ENCODE data around the gene IQSEC2.

The IQSEC2 gene

GRCh38 chrX:53242310-53242709 is 39.1 kb downstream of the IQSEC2 start:
- no peak for TF ChIP-seq JUND (IDR thresholded peaks at IDR 0.05; ENCODE audit: low read depth)
- DNase-seq (ENCODE audit: low read depth in 1 of 2, low spot score in 1 of 2), result no peak
- in situ Hi-C loops (cut with HindIII; ENCODE audit: low pct_unique_long_range_greater_than_20kb, low sequenced_read_pairs), result no loop called here

- in situ Hi-C loops (cut with HindIII; ENCODE audit: low pct_unique_long_range_greater_than_20kb, low sequenced_read_pairs), result no loop called here
- TF ChIP-seq JUND (IDR thresholded peaks at IDR 0.05; ENCODE audit: low read depth), result no peak
- DNase-seq (ENCODE audit: low read depth in 1 of 2, low spot score in 1 of 2), result no peak
Measured at GRCh38 chrX:53241558-53241957, 39.8 kb downstream of the IQSEC2 start.

- in situ Hi-C loops (cut with HindIII; ENCODE audit: low pct_unique_long_range_greater_than_20kb, low sequenced_read_pairs), result no loop called here
- peak; percentile 14 to 21 for DNase-seq (ENCODE audit: low read depth in 1 of 2, low spot score in 1 of 2)
- no peak for TF ChIP-seq JUND (IDR thresholded peaks at IDR 0.05; ENCODE audit: low read depth)
Measured at GRCh38 chrX:53239474-53239873, 41.9 kb downstream of the IQSEC2 start.

- in situ Hi-C loops (cut with HindIII; ENCODE audit: low pct_unique_long_range_greater_than_20kb, low sequenced_read_pairs), result no loop called here
- TF ChIP-seq JUND (IDR thresholded peaks at IDR 0.05; ENCODE audit: low read depth), result no peak
- DNase-seq (ENCODE audit: low read depth in 1 of 2, low spot score in 1 of 2), result no peak
Measured at GRCh38 chrX:53237056-53237455, 44.3 kb downstream of the IQSEC2 start.

GRCh38 chrX:53236025-53236679 is 45.2 kb downstream of the IQSEC2 start:
- no peak for TF ChIP-seq JUND (IDR thresholded peaks at IDR 0.05; ENCODE audit: low read depth)
- DNase-seq (ENCODE audit: low read depth in 1 of 2, low spot score in 1 of 2), result no peak
- in situ Hi-C loops (cut with HindIII; ENCODE audit: low pct_unique_long_range_greater_than_20kb, low sequenced_read_pairs), result no loop called here

- DNase-seq (ENCODE audit: low read depth in 1 of 2, low spot score in 1 of 2), result no peak
- in situ Hi-C loops (cut with HindIII; ENCODE audit: low pct_unique_long_range_greater_than_20kb, low sequenced_read_pairs), result no loop called here
- TF ChIP-seq JUND (IDR thresholded peaks at IDR 0.05; ENCODE audit: low read depth), result no peak
Measured at GRCh38 chrX:53235566-53235965, 45.8 kb downstream of the IQSEC2 start.

GRCh38 chrX:53234484-53234883 is 46.9 kb downstream of the IQSEC2 start:
- in situ Hi-C loops (cut with HindIII; ENCODE audit: low pct_unique_long_range_greater_than_20kb, low sequenced_read_pairs), result no loop called here
- TF ChIP-seq JUND (IDR thresholded peaks at IDR 0.05; ENCODE audit: low read depth), result no peak
- DNase-seq (ENCODE audit: low read depth in 1 of 2, low spot score in 1 of 2), result no peak

- no peak for DNase-seq (ENCODE audit: low read depth in 1 of 2, low spot score in 1 of 2)
- in situ Hi-C loops (cut with HindIII; ENCODE audit: low pct_unique_long_range_greater_than_20kb, low sequenced_read_pairs), result no loop called here
- TF ChIP-seq JUND (IDR thresholded peaks at IDR 0.05; ENCODE audit: low read depth), result no peak
Measured at GRCh38 chrX:53233536-53233935, 47.8 kb downstream of the IQSEC2 start.

- no peak for DNase-seq (ENCODE audit: low read depth in 1 of 2, low spot score in 1 of 2)
- TF ChIP-seq JUND (IDR thresholded peaks at IDR 0.05; ENCODE audit: low read depth), result no peak
- in situ Hi-C loops (cut with HindIII; ENCODE audit: low pct_unique_long_range_greater_than_20kb, low sequenced_read_pairs), result no loop called here
Measured at GRCh38 chrX:53230116-53230515, 51.3 kb downstream of the IQSEC2 start.

GRCh38 chrX:53227224-53227765 is 54.1 kb downstream of the IQSEC2 start:
- no peak for DNase-seq (ENCODE audit: low read depth in 1 of 2, low spot score in 1 of 2)
- in situ Hi-C loops (cut with HindIII; ENCODE audit: low pct_unique_long_range_greater_than_20kb, low sequenced_read_pairs), result no loop called here
- TF ChIP-seq JUND (IDR thresholded peaks at IDR 0.05; ENCODE audit: low read depth), result no peak

GRCh38 chrX:53224860-53225797 is 56.3 kb downstream of the IQSEC2 start, which contains the start of gene KDM5C:
KDM5C (minus strand) TSS chrX:53225207; CDS start chrX:53224889, 318 bp downstream.
- in situ Hi-C loops (cut with HindIII; ENCODE audit: low pct_unique_long_range_greater_than_20kb, low sequenced_read_pairs), result no loop called here
- peak; percentile 90 to 95 for DNase-seq (ENCODE audit: low read depth in 1 of 2, low spot score in 1 of 2)
- TF ChIP-seq JUND (IDR thresholded peaks at IDR 0.05; ENCODE audit: low read depth), result no peak

GRCh38 chrX:53223955-53224859 is 57.2 kb downstream of the IQSEC2 start:
- in situ Hi-C loops (cut with HindIII; ENCODE audit: low pct_unique_long_range_greater_than_20kb, low sequenced_read_pairs), result no loop called here
- DNase-seq (ENCODE audit: low read depth in 1 of 2, low spot score in 1 of 2), result peak in 1 of 2 experiments; percentile 14
- TF ChIP-seq JUND (IDR thresholded peaks at IDR 0.05; ENCODE audit: low read depth), result no peak
